ENCODE measurements around the gene SNAP47. TPM values are rescaled to one million over a fixed set of nuclear protein-coding genes. Genes with fewer than 3 reads are reported as not detected.

Gene SNAP47
- polyA plus RNA-seq, 1 donor (not counting 4 experiments of a cell fraction or from before 2014, with no cell fraction given): 24.8 TPM

- dilution Hi-C loops (cut with MboI; ENCODE audit: extremely low pct_ligation_motif_present, low sequenced_read_pairs): no loop called here
- no peak overlapping the region for H3K4me3 ChIP-seq (ENCODE audit: control insufficient read depth in 2 of 3, extremely low read depth in 1 of 3, insufficient read depth in 2 of 3, low read depth in 1 of 3, low read length in 3 of 3)
- DNase-seq (ENCODE audit: low read depth, low spot score) (no peak), FAIRE-seq (no peak)
- no peak overlapping the region for H3K27ac ChIP-seq (ENCODE audit: control insufficient read depth, insufficient read depth, low read length)
- no peaks in the 10 kb centered on the region for H3K4me1 ChIP-seq (ENCODE audit: control insufficient read depth, extremely low read depth, insufficient read depth, low read length)
- H2AFZ ChIP-seq (ENCODE audit: control insufficient read depth, low read length): no peak overlapping the region
- peaks cover 10 to 13% of the 10 kb centered on the region in 2 experiments for H3K36me3 ChIP-seq (ENCODE audit: control insufficient read depth in 2 of 2, extremely low read depth in 1 of 2, insufficient read depth in 2 of 2, low read length in 2 of 2)
- no peaks in the 10 kb centered on the region for H3K27me3 ChIP-seq (ENCODE audit: control insufficient read depth, extremely low read depth, insufficient read depth, low read length)
- H3K9me3 ChIP-seq (ENCODE audit: control insufficient read depth, low read depth, low read length): no peaks in the 10 kb centered on the region
- peaks cover 13% of the 10 kb centered on the region for H4K20me1 ChIP-seq (ENCODE audit: control insufficient read depth, extremely low read depth, insufficient read depth, low read length)
- TF ChIP-seq CTCF (optimal IDR thresholded peaks at IDR 0.05 in 1 of 3, IDR thresholded peaks at IDR 0.05 in 1 of 3, conservative IDR thresholded peaks at IDR 0.05 in 1 of 3; ENCODE audit: extremely low read depth in 1 of 3, insufficient read depth in 2 of 3, low read length in 3 of 3) (no peak), EZH2 (IDR thresholded peaks at IDR 0.05; ENCODE audit: low read length) (no peak)
- no peak overlapping the region for H3K4me2 ChIP-seq (ENCODE audit: control insufficient read depth, extremely low read depth, insufficient read depth, low read depth, low read length)
- peaks cover 55% of the 10 kb centered on the region for H3K79me2 ChIP-seq (ENCODE audit: control insufficient read depth, insufficient read depth, low read length)
- no peaks in the 10 kb centered on the region for H3K9me1 ChIP-seq (ENCODE audit: control insufficient read depth, extremely low read depth, insufficient read depth, low read length)
- no peak overlapping the region for H3K9ac ChIP-seq (ENCODE audit: control insufficient read depth, extremely low read depth, insufficient read depth, low read length)
These were observed 14.0 kb downstream of the SNAP47 start for GRCh38 chr1:227749225-227749624.

- TF ChIP-seq CTCF (optimal IDR thresholded peaks at IDR 0.05 in 1 of 3, IDR thresholded peaks at IDR 0.05 in 1 of 3, conservative IDR thresholded peaks at IDR 0.05 in 1 of 3; ENCODE audit: extremely low read depth in 1 of 3, insufficient read depth in 2 of 3, low read length in 3 of 3) (no peak), EZH2 (IDR thresholded peaks at IDR 0.05; ENCODE audit: low read length) (no peak)
- Histone ChIP-seq H3K27me3 (ENCODE audit: control insufficient read depth, extremely low read depth, insufficient read depth, low read length) (no peaks in the 10 kb centered on the region), H2AFZ (ENCODE audit: control insufficient read depth, low read length) (no peak overlapping the region), H3K27ac (ENCODE audit: control insufficient read depth, insufficient read depth, low read length) (no peak overlapping the region), H3K4me2 (ENCODE audit: control insufficient read depth, extremely low read depth, insufficient read depth, low read depth, low read length) (no peak overlapping the region), H3K79me2 (ENCODE audit: control insufficient read depth, insufficient read depth, low read length) (peaks cover 55% of the 10 kb centered on the region), H3K36me3 (ENCODE audit: control insufficient read depth in 2 of 2, extremely low read depth in 1 of 2, insufficient read depth in 2 of 2, low read length in 2 of 2) (peaks cover 10 to 14% of the 10 kb centered on the region in 2 experiments), H3K4me3 (ENCODE audit: control insufficient read depth in 2 of 3, extremely low read depth in 1 of 3, insufficient read depth in 2 of 3, low read depth in 1 of 3, low read length in 3 of 3) (no peak overlapping the region), H3K9ac (ENCODE audit: control insufficient read depth, extremely low read depth, insufficient read depth, low read length) (no peak overlapping the region), H3K9me3 (ENCODE audit: control insufficient read depth, low read depth, low read length) (no peaks in the 10 kb centered on the region), H3K9me1 (ENCODE audit: control insufficient read depth, extremely low read depth, insufficient read depth, low read length) (no peaks in the 10 kb centered on the region), H3K4me1 (ENCODE audit: control insufficient read depth, extremely low read depth, insufficient read depth, low read length) (no peaks in the 10 kb centered on the region), H4K20me1 (ENCODE audit: control insufficient read depth, extremely low read depth, insufficient read depth, low read length) (peaks cover 8% of the 10 kb centered on the region)
- dilution Hi-C loops (cut with MboI; ENCODE audit: extremely low pct_ligation_motif_present, low sequenced_read_pairs): no loop called here
- DNase-seq (ENCODE audit: low read depth, low spot score): no peak
- FAIRE-seq: no peak
These were observed 14.9 kb downstream of the SNAP47 start for GRCh38 chr1:227749916-227750710.
